ENCODE data around the gene ZNF474. TPM values are rescaled to one million over a fixed set of nuclear protein-coding genes. Genes with fewer than 3 reads are reported as not detected.

ZNF474 gene
- total and polyA plus RNA-seq, 7 donors, result 0.05 to 0.77 (median 0.16) TPM; not detected in 2

GRCh38 chr5:122175852-122176251, 46.5 kb downstream of the ZNF474 start:
- intact Hi-C loops (cut with DNase I), result no loop called here
- no peak for DNase-seq
- no peak for TF ChIP-seq CTCF (IDR thresholded peaks at IDR 0.05)
- ATAC-seq, result no peak
- Histone ChIP-seq H3K9me3 (no peaks in the 10 kb centered on the region), H3K4me3 (no peak overlapping the region), H3K27me3 (ENCODE audit: insufficient read depth in 3 of 3, low read length in 2 of 3) (no peaks in the 10 kb centered on the region), H3K27ac (no peak overlapping the region), H3K36me3 (ENCODE audit: insufficient read depth in 1 of 2, low read depth in 1 of 2) (no peaks in the 10 kb centered on the region), H3K4me1 (no peaks in the 10 kb centered on the region)

- DNase-seq (no peak), ATAC-seq (no peak)
- Histone ChIP-seq H3K4me3 (no peak overlapping the region), H3K27me3 (ENCODE audit: insufficient read depth in 3 of 3, low read length in 2 of 3) (no peaks in the 10 kb centered on the region), H3K36me3 (ENCODE audit: insufficient read depth in 1 of 2, low read depth in 1 of 2) (no peaks in the 10 kb centered on the region), H3K27ac (no peak overlapping the region), H3K9me3 (no peaks in the 10 kb centered on the region), H3K4me1 (no peaks in the 10 kb centered on the region)
- 88 to 95% (median 90%) methylated on average over 2 of the region's 2 CpGs for WGBS, 3 donors
- intact Hi-C loops (cut with DNase I), result no loop called here
- no peak for TF ChIP-seq CTCF (IDR thresholded peaks at IDR 0.05)
Measured at GRCh38 chr5:122177161-122177560, 47.8 kb downstream of the ZNF474 start.

DNA sequence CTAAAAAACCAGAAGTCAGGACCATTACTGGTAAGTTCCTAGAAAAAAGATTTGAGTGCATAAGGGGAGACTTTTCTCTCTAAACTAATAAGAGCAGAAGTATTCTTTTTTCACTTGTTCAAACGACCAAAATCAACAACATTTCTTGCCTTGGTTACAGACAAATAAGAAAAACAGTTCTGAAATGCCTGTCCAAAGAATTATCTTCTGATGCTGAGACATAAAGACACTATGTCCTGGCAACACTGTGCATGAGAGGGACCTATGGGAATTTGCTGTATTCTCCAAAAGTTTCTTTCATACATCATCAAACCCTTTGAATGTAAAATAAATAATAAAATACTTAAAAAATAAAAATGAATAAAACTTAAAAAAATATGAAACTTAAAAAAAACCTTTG, 50.4 kb downstream of the ZNF474 start:
- Histone ChIP-seq H3K4me1 (peaks cover 5% of the 10 kb centered on the region), H3K27ac (no peak overlapping the region), H3K36me3 (ENCODE audit: insufficient read depth in 1 of 2, low read depth in 1 of 2) (no peaks in the 10 kb centered on the region), H3K4me3 (no peak overlapping the region), H3K9me3 (no peaks in the 10 kb centered on the region), H3K27me3 (ENCODE audit: insufficient read depth in 3 of 3, low read length in 2 of 3) (no peaks in the 10 kb centered on the region)
- no peak for ATAC-seq
- intact Hi-C loops (cut with DNase I), result no loop called here
- no peak for DNase-seq
- WGBS, 3 donors, result 29 to 63% (median 44%) methylated on average over 1 of the region's 1 CpG
- no peak for TF ChIP-seq CTCF (IDR thresholded peaks at IDR 0.05)

- Histone ChIP-seq H3K27me3 (ENCODE audit: insufficient read depth in 3 of 3, low read length in 2 of 3) (no peaks in the 10 kb centered on the region), H3K4me1 (peaks cover 5% of the 10 kb centered on the region), H3K9me3 (no peaks in the 10 kb centered on the region), H3K4me3 (no peak overlapping the region), H3K27ac (no peak overlapping the region), H3K36me3 (ENCODE audit: insufficient read depth in 1 of 2, low read depth in 1 of 2) (no peaks in the 10 kb centered on the region)
- DNase-seq (no peak), ATAC-seq (no peak)
- intact Hi-C loops (cut with DNase I), result no loop called here
- 92 to 98% (median 92%) methylated on average over 6 of the region's 6 CpGs for WGBS, 3 donors
- TF ChIP-seq CTCF (IDR thresholded peaks at IDR 0.05), result no peak
Measured at GRCh38 chr5:122180146-122180712, 50.9 kb downstream of the ZNF474 start.

- Histone ChIP-seq H3K27ac (no peak overlapping the region), H3K4me3 (no peak overlapping the region), H3K27me3 (ENCODE audit: insufficient read depth in 3 of 3, low read length in 2 of 3) (no peaks in the 10 kb centered on the region), H3K36me3 (ENCODE audit: insufficient read depth in 1 of 2, low read depth in 1 of 2) (no peaks in the 10 kb centered on the region), H3K9me3 (no peaks in the 10 kb centered on the region), H3K4me1 (peaks cover 5% of the 10 kb centered on the region)
- no peak for TF ChIP-seq CTCF (IDR thresholded peaks at IDR 0.05)
- intact Hi-C loops (cut with DNase I), result no loop called here
- ATAC-seq (peak in 1 of 4 donors; percentile 42), DNase-seq (no peak)
- 57 to 80% (median 65%) methylated on average over 2 of the region's 2 CpGs for WGBS, 3 donors
Measured at GRCh38 chr5:122180863-122181548, 51.7 kb downstream of the ZNF474 start.

All from psoas muscle (tissue), 8 donors.